ENCODE data around the gene PEX14.
"Not testable (repeated sequence)": the region's sequence is repeated elsewhere in the genome, so short reads cannot be mapped to it uniquely, and the experiment has no call there.

PEX14 gene

DNA sequence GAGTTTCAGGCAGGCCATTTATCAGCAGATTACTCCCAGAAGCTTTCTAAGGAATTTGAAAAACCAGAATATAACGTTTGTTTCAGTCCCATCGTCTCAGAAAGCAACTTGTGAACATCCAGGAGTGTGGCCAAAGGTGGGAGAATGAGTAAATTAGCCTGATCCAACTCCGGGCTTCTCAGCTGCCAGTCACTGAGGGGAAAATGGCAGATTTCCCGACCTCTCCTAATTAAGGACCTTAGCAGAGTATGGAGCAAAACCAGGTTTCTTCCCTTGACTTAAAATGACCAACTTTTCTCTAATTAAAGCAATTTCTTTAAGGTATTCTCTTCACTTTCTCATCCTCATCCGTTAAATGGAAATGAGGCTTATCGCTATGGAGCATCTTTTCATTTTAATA, 23.9 kb upstream of the PEX14 start:
- DNase-seq (ENCODE audit: low read depth) = no peak

DNA sequence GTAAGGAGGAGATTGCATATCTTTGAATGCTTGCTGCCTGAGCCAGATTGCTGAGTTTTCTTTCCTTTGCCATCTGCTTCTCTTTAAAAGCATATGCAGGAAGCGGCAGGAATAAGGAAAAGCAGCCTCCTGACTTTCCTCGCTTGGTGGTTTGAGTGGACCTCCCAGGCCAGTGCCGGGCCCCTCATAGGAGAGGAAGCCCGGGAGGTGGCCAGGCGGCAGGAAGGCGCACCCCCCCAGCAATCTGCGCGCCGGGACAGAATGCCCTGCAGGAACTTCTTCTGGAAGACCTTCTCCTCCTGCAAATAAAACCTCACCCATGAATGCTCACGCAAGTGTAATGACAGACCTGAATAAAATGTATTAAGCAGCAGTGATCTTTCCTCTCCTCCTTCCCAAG, 23.5 kb upstream of the PEX14 start:
- DNase-seq (ENCODE audit: low read depth) = no peak

DNA sequence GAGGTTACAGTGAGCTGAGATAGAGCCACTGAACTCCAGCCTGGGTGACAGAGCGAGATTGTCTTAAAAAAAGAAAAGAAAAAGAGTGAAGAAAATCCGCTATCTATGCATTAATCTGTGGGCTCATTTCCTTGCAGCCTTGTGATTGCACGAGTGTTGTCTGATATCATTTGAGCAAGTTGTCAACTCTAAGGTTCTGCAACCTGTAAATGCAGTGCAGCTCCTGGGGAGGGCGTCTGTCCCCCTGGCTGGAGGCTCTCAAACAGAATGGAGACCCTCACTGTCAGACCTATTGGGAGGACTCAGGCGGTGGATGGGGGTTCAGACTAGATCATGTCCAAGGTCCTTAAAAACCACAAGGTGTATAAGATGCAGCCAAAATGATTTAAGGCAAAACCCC, 18.7 kb upstream of the PEX14 start:
- no peak for DNase-seq (ENCODE audit: low read depth)

DNA sequence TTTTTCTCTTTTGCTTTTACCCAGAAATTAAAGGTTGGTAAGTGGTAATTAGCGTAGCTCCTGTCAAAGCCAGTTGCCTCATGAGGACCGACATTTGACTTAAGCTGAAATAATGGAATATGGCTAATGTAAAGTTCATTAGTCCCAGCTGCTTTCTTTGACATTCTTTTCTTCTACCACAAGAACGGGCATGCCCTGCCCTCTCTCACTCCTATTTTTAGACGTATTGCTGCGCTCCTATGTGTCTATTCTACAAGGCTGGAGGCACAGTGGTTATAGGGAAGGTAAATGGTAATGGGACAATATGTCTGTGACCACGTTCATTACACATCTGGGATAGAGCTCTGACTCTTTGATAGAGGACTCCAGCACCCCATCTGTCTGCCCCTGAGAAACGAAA, 18.1 kb upstream of the PEX14 start:
- no peak for DNase-seq (ENCODE audit: low read depth)

DNA sequence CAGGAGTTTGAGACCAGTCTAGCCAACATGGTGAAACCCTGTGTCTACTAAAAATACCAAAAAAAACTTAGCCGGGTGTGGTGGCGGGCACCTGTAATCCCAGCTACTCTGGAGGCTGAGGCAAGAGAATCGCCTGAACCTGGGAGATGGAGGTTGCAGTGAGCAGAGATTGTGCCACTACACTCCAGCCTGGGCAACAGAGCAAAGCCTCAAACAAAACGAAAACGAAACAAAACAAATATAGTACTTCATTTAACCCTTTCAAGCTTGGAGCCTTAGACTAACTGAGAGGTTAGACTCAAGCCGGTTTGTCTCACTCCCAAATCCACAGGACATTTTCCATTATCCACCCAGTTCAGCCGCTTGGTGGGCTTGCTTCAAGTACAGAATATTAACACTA, 17.3 kb upstream of the PEX14 start:
- DNase-seq (ENCODE audit: low read depth) = not testable (repeated sequence)

DNA sequence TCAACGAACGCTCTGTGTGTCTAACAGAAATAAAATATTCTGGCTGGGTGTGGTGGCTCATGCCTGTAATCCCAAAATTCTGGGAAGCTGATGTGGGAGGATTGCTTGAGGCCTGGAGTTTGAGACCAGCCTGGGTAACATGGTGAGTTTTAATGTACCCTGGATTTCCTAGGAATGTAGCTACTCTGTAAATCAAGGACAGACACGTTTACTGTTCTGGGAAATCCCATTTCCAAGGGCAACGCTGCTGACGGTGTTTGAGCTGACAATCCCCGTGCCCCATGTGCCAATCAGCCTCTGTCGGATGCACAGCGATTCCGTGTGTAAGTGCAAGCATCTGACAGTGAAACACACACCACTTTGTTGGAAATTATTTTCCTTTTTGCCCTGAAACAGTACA, 16.9 kb upstream of the PEX14 start:
- DNase-seq (ENCODE audit: low read depth) = peak; percentile 52

DNA sequence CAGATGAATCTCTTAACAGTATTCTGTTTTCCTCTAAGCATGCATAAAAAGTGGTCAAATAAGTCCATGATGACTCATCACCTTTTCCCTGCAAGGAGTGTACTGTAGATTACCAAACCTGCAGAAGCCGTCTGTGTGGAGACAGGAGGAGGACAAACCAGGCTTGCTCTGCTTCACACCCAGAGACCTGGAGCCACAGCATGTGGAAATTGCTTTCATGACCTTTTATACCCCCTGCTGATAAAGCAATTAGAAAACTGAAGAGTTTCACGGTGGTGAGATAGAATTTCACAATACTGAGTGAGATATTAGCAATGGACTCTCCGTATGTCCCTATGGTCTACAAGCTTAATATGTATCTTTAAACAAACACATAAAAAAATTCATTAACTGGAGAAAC, 15.6 kb upstream of the PEX14 start:
- peak; percentile 96 for DNase-seq (ENCODE audit: low read depth)

DNA sequence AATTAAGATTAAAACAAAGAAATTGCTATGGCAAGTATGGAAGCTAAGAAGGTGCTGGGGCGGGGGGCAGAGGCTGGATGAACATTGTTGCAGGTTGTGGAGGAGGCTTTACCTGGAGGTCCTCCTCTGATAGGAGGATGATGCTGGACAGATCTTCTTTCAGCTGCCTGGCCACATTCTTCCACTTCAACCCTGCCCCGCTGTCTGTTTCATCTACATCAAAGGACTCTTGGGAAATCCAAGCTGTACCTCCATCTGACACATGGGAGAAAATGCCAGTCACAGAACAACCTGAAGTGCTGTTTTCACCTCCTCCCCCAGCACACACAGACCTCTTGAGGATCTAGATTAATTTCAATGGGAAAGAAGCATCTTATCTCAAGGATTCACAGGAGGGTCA, 7.7 kb upstream of the PEX14 start:
- DNase-seq (ENCODE audit: low read depth) = no peak

DNA sequence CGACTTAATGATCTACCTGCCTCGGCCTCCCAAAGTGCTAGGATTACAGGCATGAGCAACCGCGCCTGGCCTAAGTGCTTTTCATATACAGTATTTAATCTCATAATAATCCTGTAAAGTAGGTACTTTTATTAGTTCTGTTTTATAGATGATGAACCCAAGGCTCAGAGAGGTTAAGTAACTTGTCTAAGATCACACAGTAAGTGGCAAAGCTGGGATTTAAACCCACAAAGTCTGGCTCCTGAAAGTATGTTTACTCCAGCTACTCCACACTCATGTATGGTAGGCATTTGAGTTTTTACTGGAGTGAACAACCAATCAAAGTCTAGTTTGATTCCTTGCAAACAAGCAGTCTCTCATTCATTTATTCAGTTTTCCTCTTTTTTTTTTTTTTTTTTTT, 4.7 kb upstream of the PEX14 start:
- no peak for DNase-seq (ENCODE audit: low read depth)

DNA sequence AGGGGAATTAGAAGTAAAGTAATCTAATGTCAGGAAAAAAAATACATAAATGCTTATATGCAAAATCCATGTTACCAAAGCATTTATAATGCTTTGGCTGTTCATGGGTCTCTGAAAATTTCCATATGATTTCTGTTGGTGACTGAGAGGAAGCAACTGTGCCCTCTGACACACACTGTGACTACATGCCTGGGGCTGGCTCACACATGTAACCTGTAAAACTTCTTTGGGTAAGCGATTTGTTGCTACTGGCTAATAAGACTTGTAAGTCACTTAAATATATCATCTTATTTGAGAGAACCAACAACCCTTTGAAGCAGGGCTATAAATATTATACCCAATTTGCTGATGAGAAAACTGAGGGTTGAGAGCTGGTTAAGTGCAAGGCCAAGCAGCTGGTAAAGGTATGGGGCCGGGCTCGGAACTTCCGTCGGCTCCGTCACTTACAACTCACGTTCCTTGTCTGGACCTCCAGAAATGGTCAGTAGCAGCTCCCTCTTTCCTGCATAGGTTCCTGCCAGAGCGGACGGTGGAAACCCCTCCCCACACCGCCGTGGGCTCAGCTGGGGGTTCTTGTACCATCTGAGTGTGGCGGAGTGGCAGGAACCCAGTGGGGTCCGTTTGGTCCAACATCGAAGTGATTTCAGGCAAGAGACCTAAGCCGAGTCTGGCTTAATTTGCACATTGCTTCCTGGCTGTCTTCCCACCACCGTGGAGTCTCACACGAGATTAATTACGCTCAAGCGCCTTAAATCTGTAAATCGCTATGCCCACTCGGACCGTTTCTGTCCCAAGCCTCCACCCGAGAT, 3.1 kb upstream of the PEX14 start:
- DNase-seq (ENCODE audit: low read depth) = peak; percentile 44

DNA sequence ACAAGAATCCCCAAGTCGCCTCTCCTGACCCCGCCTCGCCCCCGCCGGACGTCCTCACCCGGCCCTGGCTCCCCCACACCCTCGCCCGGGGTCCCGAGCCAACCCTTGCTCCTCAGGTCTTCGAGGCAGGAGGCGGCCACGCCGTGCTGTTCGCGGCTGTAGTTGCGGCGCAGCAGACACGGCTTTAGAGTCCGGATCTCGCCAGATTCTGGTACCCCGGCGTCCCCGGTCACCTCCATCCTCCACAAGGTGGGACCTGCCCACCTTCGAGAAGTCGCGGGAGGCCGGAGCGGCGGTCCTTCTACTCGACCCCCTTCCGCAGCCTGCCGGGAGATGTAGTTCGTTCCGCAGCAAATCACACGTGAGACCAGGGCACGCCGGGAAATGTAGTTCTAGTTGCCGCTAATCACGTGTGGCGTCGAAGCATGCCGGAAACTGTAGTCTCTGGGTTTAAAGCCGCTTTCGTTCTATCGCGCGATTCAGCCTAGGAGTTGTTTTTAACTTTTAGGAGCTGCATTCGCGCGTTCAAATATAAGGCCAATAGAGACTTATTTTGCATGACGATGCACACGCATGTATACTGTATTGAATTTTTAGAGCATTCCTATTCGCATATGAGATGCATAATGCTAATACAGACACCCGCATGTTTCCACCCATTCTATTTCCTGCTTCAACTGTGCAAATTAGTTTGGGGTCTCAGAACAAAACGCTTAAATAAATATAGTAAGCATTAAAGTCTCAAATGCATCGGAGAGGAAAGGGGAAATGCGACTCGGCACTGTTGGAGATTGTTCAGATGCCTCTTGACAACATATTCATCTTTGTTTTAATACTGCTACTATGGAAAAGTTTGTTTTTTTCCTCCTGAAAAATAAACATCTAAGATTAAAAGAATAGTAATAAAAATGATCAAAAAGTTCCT, 2.3 kb upstream of the PEX14 start, which contains the start of gene DFFA:
TSS of gene DFFA (minus strand) at position 310 of the 925 bp plus-strand sequence. CDS start at position 239, 71 bp downstream.
- peak; percentile 95 for DNase-seq (ENCODE audit: low read depth)

DNA sequence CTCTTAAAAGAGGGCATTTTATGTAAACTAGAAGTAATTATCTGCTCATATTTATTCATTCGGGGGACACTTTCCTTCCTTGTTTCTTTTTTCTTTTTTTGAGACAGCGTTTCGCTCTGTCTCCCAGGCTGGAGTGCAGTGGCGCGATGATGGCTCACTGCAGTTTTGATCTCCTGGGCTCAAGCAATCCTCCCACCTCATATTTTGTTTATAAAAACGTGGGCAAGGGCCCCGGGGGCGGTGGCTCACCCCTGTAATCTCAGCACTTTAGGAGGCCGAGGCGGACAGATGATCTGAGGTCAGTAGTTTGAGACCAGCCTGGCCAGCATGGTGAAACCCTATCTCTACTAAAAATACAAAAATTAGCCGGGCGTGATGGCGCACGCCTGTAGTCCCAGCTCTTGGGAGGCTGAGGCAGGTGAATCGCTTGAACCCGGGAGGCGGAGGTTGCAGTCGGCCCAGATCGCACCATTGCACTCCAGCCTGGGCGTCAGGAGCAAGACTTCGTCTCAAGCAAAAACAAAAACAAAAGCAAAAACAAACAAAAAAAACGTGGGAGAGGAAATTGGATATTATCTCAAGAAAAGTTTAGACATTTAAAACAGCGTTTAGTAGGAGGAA, 1.5 kb upstream of the PEX14 start:
- DNase-seq (ENCODE audit: low read depth) = no peak

DNA sequence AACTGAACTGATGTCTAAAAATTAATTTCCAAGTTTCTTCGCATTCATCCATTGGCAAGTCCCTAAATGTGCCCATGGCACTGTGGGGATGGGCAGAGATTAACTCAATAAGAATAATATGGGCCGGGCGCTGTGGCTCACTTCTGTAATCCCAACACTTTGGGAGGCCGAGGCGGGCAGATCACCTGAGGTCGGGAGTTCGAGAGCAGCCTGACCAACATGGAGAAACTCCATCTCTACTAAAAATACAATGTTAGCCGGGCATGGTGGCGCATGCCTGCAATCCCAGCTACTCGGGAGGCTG, 489 bp upstream of the PEX14 start:
- DNase-seq (ENCODE audit: low read depth) = not testable (repeated sequence)

DNA sequence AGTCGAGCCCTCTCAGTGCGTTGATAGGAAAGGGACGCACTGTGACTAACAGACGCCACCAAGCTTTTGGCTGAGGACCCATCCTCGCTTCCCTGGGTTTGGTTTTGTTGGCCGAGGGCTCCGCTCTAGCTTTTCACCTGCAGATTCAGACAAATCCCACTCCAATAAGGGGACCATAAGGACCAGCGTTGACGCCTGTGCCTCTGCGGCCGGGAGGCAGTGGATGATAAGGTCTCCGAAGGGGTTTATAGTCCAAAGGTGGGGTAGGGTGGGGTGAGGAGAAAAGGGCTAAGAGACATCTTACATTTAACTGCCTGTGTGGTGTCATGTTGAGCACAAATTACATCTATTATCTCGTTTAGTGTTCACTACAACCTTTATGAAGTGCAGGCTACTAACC, 760 bp downstream of the PEX14 start:
- DNase-seq (ENCODE audit: low read depth) = no peak

DNA sequence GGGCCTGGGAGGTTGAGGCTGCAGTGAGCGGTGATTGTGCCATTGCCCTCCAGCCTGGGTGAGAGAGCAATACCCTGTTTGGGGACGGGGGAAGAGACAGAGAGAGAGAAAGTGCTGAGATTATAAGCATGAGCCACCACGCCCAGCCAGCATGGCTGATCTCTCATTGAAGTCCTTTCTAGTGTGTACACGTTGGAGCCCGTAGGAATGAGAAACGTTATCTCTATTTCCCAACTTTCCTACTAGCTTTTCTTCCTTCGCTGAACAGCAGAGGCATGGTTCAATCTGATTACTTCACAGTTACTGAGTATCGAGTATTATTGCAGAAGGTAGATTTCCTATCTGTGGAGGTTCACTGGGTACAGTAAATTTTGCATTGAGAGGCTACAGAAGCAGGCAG, 4.5 kb downstream of the PEX14 start:
- DNase-seq (ENCODE audit: low read depth) = no peak

DNA sequence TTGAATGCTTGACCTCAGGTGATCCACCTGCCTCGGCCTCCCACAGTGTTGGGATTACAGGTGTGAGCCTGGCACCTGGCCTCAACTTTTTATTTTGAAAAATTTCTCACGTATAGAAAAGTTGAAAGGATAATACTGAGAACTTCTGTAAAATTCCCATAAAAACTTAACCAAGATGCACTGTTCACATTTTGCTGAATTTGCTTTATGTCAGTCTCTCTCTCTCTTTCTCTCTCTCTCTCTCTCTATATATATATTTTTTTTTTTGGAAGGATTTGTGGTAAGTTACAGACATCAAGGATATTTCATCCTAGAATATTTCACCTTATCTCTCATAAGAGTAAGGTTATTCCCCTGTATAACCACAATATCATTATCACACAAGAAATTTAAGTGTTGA, 5.9 kb downstream of the PEX14 start:
- DNase-seq (ENCODE audit: low read depth) = no peak

DNA sequence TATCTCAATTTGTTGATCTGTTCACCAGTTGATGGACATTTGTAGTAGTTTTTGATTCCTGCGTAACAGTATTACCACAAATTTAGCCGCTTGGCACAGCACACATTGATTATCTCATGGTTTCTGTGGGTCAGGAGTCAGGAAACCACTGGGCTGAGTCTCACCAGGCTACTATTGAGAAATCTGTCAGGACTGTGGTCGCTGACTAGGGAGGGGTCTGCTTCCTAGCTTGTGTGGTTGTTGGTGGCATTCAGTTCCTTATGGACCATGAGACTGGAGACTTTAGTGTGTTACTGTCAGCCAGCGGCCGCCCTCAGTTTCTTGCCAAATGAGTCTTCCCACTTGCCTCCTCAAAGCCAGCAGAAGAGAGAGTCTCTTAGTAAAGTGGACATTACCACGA, 9.8 kb downstream of the PEX14 start:
- peak; percentile 7 for DNase-seq (ENCODE audit: low read depth)

DNA sequence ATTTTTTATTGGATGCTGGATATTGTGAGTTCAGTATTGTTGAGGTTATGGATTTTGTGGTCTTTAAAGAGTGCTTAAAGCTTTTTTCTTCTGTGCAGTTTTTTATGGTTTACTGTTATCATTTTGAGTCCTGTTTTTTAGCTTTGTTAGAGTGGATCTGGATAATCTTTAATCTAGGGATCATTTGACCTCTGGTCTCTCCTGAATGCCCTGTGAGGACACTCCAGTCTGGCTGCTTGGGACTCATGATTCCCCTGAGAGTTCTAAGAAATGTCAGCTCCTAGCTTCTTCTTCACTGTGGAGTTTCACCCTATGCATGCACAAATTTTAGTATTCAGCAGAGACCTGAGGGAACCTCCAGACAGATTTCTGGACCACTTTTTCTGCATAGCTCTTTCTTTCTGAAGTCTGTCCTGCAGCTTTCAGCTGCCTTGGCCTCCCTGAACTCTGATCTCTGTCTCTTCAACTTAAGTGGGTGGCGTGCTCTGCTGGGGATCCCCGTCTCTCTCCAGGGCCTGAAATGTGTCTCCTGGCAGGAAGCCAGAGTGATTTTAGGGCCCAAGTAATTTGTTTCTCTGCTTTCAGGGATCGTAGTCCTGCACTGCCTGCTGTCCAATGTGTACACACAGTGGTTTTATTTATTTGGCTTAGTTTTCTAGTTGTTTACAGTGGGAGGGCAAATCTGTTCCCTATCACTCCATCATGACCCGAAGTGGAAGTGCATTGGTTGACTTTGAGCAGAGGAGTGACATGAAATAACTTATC, 14.7 kb downstream of the PEX14 start:
- DNase-seq (ENCODE audit: low read depth) = no peak

DNA sequence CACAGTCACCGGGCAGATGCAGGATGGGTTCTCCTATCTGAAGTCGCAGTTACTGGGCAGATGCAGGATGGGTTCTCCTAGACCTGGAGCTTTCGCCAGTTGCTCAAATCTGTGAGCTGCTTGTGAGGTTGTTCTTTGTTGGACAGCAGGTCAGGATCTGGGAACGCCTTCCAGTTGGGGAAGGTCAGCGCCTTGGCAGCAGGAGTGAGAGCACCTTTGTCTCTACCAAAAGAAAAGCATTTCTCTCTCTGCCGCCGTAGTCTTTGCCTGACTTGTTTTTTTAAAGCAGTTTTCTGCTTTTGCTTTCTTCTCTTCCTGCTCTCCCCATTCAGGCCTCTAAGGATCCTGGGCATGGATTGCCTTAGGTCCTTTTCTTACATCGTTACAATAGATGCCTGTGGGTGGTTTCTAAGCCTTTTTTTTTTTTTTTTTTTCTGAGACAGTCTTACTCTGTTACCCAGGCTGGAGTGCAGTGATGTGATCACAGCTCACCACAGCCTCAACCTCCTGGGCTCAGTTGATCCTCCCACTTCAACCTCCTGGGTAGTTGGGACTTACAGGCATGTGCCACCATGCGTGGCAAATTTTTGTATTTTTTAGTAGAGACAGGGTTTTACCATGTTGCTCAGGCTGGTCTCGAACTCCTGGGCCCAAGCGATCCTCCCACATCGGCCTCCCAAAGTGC, 15.7 kb downstream of the PEX14 start:
- DNase-seq (ENCODE audit: low read depth) = no peak

DNA sequence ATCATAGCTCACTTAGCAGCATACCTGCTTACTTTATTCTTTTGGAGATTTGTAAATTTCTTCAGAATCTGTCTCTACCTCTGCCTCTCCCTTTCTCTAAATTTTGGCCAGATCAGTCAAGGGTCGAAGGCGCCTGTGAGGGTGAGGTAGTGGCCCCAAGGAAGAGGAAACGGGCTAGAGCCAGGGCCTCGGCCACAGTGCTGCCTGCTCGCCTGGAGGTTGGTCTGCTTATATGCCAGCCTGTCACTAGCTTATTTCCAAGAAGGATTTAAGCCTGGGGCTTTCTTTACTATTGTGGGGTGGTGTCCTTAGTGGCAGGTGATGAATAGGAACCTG, 19.6 kb downstream of the PEX14 start:
- no peak for DNase-seq (ENCODE audit: low read depth)

DNA sequence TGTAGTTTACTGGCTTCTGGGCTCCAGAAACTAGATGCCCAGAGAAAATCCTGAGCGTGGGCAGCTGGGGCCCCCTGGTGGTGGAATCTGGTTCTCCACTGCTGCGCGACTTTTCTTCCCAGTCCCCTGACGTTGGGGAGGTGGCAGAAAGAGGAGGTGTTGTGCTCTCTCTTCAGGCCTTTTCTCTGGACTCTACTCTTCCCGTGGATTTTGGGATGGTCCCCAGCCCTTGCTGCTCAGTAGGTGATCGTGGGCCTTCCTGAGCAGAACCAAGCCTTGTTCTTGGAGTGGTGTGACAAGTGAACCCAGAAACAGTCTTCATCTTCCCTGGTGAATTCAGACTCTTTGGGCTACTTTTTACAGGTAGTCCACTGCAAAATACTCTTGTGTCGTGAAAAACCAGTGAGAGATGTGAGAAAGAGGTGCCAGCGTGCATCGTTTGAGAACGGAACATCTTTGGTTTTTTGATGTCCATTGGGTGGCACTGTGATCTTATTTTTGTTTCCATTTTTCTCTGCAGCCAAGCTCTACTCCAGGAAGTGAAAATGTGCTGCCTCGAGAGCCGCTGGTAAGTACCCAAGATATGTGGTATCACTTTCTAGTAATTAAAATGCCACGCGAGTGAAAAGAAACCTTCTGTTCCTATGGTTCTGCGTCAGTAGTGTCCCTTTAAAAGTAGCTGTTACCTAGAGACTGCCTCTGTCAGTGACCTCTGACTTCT, 20.2 kb downstream of the PEX14 start:
- DNase-seq (ENCODE audit: low read depth) = peak; percentile 45
